CD4-positive, alpha-beta T cell treated with Interleukin-6 for 4 hours (primary cell): Measurements from ENCODE around the gene SLC46A1.

Experiments
- DNase-seq: peaks from one replicate; pipeline ENCODE4 v3.0.0-alpha.2; 2020; ENCODE audit warnings: mixed read lengths

The SLC46A1 gene

DNA sequence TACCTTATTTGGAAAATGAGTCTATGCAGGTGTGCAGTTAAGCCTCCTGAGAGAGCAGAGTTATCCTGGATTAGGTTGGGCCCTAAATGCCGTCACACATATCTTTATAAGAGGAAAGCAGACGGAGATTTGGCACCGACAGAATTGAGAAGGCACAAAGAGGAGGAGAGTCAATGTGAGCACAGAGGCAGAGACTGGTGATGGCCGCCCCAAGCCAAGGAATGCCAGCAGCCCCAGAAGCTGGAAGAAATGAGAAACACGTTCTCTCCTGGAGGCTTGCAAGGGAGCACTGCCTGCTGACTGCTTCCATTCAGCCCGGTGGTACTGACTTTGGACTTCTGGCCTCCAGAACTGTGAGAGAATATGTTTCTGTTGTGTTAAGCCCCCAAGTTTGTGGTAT, 3.2 kb downstream of the SLC46A1 start:
- DNase-seq: no peak

DNA sequence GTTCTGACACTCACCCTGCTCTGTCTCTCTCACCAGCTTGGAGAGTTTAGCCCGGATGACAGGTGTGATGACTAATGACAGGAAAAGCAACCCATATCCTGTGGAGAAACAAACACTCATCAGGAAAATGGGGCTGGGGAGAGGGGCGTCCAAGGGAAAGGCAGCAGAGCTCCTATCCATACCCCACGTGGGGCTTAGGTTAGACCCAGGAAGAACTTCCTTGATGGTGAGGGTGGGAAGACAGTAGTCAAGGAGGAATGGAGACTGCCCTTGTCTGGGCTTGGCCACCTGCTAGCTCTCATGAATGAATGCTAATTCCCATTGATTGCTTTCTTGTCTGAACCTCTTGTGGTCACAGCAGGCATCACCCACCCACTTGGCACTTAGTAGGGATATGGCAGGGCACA, 3.8 kb downstream of the SLC46A1 start:
- no peak for DNase-seq

DNA sequence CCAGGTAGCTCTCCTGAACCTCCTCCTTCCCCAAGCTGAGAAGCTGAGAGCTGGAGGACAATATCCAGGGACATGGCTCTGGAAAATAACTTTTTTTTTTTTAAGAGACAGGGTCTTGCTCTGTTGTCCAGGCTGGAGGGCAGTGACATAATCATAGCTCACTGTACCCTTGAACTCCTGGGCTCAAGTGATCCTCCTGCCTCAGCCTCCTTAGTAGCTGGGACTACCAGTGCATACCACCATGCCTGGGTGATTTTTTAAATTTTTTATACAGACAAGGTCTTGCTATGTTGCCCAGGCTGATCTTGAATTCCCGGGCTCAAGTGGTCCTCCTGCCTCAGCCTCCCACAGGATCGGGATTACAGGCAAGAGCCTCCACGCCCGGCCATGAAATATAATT, 6.2 kb downstream of the SLC46A1 start:
- DNase-seq: no peak

DNA sequence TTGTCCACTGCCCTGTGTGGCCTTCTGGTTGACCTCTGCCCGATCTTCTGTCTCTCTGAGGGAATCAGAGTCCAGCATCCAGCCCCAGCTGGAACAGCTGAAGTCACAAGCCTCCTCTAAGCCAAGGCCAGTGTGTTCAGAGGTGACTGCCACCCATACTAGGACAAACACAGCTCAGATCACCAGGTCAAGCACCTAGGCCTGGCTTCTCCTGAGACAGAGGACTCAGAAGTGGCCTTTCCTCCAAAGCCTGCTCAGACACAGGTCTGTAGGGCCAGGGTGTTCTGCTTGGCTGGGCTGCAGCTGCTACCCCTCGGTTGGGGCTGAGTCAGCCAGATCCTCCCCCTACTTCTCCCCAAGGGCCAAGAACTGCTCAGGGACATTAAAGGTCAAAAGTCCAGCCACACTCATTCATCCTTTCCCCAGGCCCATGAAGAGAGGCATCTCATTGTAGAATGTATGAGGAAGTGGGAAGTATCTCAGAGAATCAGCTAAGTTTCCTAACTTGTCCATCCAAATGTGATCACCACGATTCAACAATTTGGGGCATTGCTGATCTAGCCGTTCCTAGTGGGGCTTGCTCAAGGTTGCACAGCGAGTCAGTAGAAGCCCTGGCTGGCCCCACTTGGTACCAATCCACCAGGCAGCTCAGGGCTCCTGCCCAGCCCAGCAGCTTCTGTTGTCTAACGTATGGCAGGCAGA, 7.6 kb downstream of the SLC46A1 start:
- DNase-seq: no peak

DNA sequence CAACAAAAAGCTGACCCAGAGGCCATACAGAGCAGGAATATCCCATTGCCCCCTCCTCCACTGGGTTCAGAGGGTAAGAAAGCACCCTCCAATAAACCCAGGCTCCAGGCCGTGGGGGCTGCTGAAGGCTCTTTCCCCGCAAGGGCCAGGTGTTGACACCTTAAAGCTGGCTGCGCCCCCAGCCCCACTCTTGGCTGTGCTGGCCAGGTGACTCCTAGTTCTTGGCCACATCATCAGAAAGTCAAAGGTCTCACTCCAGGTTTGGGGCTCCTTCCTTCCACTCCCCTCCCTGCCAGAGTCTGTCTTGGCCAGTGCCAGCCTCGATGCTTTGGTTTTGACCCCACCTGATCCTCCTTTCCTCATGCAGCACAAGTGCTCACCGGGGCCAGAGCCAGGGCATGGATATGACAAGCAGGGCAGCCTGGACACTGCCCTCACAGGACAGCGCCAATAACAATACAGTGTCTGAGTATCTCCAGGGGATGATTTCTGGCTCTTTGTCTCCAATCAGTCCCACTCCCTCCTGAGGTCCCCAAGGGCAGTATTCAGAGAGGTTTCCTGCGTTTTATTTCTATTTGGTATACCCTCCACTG, 8.2 kb downstream of the SLC46A1 start:
- no peak for DNase-seq

DNA sequence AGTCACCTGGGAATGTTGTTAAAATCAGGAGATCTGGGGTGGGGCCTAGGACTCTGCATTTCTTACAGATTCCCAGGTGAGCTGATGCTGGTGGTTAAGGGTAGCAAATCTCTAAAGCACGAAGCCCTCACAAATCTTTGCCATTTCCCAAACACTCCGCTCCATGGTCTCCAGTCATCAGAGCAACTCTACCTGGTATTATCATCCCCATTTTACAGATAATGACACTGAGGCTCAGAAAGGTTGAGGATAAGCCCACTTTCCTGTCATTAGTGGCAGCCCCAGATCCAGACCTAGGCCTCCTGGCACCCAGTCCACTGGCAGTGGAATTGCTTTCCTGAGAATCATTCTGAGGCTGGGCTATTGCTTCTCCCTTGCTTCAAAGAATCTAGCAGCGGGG, 8.7 kb downstream of the SLC46A1 start:
- no peak for DNase-seq

DNA sequence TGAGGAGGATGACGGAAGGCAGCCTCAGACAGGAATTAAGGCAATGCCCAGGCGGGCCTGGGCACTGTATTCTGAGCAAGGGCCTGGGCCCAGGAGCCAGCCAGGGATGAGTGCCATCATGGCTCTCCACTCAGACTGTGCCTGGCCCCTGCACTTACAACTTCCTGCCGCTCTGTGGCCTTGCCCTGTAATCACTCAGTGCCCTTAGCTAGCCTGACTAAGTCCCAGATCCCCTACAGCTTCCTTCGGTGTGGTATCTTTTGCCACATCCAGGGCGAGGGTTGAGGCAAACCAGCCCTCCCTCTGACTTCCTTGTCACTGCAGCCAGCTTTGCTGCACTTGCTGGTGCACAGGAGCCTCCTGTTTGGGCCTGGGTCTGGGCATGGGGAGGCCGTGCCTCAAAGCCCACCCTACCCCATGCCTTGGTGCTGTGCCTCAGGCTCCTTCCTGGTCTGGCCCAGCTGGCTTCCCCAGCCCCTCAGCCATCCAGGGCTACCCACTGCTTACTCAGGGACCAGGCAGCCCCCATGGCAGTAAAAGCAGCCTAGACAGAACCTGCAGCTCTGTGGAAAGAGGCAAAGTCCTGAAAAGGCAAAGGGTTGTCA, 9.3 kb downstream of the SLC46A1 start:
- DNase-seq: no peak

DNA sequence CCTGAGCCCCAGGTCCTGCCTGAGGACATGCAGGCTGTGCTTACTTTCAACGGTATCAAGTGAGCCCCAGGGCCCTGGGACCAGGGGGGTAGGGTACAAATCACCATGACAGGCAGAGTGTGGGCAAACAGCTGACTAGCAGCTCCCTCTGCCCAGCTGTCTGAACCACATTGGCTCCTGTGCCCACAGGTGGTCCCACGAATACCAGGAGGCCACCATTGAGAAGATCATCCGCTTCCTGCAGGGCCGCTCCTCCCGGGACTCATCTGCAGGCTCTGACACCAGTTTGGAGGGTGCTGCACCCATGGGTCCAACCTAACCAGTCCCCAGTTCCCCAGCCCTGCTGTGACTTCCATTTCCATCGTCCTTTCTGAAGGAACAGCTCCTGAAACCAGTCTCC, 10.0 kb downstream of the SLC46A1 start:
- DNase-seq: no peak

DNA sequence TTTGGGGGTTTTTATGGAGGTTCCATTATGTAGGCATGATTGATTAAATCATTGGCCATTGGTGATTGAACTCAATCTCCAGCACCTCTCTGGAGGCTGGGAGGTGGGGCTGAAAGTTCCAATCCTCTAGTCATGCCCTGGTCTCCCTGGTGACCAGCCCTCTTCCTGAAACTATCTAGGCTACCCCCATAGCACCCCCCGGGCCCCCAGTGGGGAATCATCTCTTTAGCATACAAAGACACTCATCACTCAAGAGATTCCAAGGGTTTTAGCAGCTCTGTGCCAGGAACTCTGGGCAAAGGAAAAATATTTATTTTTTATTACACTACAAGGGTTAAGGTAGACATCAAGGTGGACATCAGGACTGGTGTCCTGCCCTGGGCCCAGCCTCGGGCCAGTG, 10.6 kb downstream of the SLC46A1 start:
- DNase-seq: no peak

DNA sequence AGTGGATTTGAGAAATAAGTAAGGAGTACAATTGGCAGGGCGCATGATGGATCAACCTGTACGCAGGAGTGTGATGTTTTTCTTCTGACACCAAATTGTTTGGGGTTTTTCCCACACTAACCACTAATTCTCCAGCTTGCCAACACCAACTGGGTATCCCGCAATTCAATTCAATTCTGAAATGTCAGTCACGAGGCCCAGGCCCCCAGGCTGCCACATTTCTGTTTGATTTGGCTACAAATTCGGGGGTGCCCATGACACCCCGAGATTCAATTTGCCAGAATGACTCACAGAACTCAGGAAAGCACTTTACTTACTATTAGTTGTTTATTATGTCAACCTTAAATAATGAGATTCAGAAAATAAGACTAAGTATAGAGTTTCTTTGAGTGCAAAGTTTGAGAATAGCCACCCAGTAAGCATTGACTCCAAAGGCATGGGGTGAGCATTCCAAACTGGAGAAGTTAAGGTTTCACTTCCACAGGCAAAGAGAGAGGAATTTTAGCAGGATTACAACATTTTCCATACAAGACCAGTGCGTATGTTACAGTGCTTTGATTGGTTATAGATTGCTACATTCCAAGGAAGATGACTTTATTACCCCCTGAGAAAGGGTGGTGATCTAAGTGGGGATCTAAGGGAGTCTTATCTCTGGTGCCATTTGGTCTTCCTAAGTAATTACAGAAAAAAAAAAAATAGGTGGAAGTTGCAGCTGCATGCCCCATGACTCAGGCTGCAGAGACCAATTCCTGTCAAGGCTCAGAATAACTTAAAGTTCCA, 11.5 kb downstream of the SLC46A1 start:
- no peak for DNase-seq

DNA sequence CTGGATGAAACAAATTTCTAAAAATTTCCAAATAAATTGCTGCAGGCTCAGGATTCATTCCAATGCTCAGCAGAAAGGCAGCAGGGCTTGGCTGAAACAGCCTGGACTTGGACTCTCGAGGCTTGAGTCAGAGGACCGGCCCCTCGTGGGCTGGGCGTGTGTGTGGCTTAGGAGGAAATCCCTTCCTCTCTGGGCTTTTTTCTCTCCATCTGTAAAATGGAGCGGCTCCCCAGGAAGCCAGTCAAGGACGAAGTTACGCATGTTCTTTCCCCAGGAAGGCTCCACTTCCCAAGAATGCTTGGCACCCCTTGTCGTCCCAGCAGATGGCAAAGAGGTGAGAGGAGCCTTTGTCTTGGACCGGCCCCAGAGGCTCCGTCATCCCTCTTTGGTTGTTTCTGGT, 13.5 kb downstream of the SLC46A1 start:
- DNase-seq: no peak

DNA sequence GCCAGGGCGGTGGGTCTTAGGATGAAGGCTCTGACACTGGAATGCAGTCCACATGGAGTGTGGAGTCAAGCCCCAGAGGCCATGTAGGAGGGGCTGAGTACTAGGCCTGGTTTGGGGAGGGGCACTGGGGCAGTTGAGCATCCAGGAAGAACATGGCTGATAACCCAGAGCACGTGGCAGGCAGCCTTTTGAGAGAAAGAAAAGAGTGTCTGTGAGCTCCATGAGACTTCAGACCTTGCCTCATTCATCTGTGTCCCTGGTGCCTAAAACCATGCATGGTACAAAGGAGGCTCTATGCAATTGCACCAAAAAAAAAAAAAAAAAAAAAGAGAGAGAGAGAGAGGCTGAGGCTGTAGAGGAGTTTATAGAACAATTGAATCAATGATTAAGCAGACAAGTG, 14.6 kb downstream of the SLC46A1 start:
- DNase-seq: no peak

DNA sequence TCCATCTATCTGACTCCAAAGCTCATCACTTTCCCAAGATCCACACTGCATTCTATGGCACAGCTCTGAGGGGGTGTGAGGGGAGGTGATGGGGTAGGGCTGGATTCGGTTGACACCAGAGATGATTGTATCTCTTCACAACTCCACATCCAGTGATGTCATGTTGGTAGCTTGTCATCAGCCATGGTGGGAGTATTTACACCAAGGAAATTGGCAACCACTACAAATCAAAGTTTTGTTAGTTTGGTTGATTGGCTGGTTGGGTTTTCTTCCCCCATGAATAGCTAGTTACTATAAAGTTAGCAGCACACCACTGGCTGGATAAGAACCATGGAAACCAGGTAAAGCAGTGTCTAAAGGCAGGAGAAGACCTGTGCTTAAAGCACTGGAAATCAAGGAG, 15.0 kb downstream of the SLC46A1 start:
- DNase-seq: no peak

DNA sequence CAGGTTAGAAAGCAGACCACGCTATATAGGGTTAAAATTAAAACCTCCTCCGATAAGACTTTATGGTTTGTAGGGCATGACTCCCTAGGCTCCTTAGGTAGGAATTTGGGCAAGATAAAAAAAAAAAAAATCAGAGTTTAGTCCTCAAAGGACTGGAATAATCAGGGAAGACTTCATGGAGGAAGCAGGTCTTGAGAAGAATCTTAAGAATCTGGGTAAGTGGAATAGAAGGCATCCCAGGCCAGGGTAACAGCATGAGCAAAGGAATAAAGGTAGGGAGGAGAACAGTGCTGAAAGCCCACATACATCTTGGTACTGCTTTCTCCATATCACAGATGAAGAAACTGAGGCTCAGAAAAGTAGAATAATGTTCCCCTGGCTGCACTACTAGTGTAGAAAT, 15.4 kb downstream of the SLC46A1 start:
- DNase-seq: no peak

DNA sequence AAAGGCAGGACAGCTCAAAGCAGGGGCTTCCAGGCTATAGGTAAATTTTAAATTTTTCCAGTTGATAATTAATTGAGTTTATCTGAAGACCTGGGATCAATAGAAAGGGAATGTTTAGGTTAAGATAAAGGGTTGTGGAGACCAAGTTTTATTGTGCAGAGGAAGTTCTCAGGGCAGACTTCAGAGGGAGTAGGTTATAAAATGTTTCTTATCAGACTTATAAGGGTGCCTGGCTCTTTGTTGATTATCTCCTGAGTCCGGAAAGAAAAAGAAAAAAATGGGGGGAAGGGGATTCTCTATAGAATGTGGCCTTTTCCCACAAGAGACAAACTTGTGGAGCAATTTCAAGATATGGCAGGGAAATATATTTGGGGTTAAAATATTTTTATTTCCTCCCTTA, 15.9 kb downstream of the SLC46A1 start:
- no peak for DNase-seq

DNA sequence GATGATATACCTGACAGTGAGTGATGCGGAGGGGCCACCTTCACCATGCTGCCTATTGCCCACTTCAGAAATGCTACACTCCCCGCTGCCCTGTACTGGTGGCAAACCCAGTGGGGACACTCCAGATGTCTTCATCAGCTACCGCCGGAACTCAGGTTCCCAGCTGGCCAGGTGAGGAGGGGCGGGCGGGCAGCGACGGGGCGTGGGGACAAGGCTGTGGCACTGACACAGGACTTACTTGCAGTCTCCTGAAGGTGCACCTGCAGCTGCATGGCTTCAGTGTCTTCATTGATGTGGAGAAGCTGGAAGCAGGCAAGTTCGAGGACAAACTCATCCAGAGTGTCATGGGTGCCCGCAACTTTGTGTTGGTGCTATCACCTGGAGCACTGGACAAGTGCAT, 17.9 kb downstream of the SLC46A1 start:
- no peak for DNase-seq

DNA sequence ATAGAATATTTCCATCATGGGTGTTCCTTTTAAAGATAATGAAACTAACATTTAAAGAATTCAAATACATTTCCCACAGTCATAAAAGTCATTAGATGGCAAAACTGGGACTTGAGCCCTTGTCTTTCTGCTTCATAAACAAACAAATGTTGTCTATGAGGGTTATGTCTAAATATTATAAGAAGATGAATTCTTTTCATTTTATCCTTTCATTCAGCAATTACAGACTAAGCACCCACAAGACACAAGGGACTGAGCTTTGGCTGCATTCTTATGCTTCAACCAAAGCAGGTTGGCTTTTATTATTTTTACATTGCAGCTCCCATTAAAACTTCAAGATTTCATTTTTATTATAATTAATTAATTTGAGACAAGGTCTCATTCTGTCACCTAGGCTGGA, 19.6 kb downstream of the SLC46A1 start:
- DNase-seq: no peak

DNA sequence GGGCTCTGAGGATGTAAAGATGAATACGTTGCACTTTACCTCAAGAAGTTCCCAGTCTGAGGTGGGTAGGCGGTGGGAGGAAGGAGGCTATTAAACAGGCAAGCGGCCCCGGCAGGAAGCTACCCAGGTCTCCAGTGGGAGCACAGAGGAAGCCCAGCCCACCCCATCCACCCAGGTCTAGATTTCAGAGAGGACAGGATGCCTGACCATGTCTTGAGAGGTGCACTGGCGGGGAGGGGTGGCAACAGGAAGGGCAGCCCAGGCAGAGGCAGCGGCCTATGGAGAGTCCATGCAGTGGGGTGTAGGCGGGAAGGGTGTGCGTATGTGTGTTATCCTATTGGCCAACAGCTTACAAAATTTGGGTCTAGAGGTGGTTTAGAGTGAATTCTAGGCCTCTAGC, 20.6 kb downstream of the SLC46A1 start:
- peak; percentile 12 for DNase-seq

DNA sequence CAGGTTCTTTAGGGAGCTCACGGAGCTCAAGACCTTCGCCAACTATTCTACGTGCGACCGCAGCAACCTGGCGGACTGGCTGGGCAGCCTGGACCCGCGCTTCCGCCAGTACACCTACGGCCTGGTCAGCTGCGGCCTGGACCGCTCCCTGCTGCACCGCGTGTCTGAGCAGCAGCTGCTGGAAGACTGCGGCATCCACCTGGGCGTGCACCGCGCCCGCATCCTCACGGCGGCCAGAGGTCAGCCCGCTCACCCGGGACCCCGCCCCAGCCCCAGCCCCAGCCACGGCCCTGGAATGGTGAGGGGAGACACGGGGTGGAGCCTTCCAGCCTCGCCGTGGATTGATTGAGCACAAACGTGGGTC, 21.0 kb downstream of the SLC46A1 start:
- peak; percentile 11 for DNase-seq

DNA sequence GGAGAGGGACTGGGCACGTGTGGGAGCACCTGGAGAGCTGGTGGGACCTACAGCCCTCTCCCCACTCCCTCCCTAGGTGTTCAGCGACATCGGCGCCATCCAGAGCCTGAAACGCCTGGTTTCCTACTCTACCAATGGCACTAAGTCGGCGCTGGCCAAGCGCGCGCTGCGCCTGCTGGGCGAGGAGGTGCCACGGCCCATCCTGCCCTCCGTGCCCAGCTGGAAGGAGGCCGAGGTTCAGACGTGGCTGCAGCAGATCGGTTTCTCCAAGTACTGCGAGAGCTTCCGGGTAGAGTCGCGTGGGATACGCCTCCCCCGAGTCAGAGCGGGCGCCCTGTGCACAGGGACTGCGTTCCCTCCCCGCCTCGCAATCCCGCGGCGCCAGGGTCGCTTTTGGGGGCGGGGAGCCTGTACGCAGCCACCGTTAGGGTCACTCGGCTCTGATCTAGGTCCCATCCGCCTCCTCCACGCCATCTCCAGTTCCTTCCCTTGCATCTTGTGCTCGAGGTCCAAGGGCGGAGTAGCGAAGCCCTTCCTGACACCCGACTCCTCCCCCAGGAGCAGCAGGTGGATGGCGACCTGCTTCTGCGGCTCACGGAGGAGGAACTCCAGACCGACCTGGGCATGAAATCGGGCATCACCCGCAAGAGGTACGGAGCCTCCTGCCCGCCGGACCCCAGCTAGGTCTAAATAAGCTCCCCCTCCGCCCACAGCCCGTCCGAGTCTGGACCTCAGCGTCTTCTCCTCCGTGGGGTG, 21.6 kb downstream of the SLC46A1 start:
- peak; percentile 72 for DNase-seq

DNA sequence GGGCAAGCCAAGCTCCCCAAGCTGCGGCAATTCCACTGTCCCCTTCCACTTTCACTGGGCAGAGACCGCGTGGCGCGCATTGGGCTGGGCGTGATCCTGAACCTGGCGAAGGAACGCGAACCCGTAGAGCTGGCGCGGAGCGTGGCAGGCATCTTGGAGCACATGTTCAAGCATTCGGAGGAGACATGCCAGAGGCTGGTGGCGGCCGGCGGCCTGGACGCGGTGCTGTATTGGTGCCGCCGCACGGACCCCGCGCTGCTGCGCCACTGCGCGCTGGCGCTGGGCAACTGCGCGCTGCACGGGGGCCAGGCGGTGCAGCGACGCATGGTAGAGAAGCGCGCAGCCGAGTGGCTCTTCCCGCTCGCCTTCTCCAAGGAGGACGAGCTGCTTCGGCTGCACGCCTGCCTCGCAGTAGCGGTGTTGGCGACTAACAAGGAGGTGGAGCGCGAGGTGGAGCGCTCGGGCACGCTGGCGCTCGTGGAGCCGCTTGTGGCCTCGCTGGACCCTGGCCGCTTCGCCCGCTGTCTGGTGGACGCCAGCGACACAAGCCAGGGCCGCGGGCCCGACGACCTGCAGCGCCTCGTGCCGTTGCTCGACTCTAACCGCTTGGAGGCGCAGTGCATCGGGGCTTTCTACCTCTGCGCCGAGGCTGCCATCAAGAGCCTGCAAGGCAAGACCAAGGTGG, 24.7 kb downstream of the SLC46A1 start:
- peak; percentile 21 for DNase-seq
